NCI-H1092 (cell line): Measurements from ENCODE around the gene PPP1R2C.

Source experiments
- DNase-seq: peaks from one replicate; lab custom pipeline; 2025; lab: John Stamatoyannopoulos, UW

The PPP1R2C gene

DNA sequence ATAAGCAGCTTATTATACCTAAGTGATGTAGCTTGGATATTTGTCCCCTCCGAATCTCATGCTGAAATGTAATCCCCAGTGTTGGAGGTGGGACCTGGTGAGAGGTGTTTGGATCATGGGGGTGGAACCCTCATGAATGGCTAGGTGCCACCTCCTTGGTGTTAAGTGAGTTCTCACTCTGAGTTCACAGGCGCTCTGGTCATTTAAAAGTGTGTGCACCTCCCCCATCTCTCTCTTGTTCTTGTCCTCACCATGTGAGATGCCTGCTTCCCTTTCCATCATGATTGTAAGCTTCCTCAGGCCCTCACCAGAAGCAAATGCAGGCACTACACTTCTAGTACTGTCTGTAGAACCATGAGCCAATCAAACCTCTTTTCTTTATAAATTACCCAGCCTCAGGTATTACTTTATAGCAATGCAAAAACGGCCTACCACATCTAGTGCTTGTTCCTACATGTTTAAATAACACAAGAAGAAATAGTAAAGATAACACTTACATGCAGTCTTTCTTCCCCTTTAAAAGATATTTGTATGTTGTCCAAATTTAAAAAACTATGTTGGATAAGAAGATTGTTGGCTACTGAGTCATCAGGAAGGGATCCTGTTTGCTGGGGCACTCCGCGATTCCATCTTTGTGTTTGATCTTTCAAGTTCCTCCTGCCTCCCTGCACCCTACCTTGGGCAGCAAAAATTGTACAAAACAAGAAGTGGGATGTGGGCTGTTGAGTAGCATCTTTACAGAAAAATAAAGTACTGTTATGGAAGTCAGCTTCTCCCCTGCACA lies 29.7 kb downstream of the PPP1R2C start:
- no peak for DNase-seq

DNA sequence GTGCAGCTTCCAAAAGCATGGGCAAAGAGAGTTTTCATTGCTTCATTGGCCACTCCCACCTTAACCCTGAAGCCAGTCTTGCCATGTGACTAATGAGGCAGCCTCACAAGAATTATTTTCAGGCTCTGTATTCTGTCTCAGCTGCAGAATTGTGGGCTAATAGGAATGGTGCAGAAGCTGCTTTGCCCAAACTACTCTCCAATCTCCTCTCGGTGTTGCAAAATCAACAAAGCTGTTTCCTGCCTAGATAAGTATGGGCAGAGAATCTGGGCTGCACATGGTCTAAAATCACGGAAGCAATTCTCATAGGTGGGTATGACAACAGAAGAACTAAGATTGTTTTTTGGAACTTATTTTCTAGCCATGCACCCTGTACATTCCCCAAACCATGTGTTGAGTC lies 31.4 kb downstream of the PPP1R2C start:
- DNase-seq: no peak

DNA sequence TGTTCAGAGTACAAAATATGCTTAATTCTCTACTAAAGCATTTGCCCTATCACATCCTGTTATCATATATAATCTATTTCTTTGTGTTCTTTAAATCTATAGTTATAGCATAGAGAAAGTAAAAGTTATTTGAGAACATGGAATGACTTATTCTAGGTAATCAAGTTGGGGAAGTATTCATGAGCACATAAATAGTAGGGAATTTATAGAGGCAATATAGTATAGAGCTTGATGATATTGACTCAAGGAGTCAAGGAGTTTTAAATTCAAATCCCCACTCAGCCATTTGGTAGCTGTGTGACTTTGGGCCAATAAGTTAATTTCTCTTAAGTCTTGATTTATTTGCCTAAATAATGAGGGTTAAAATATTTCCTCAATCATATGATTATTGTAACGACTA lies 37.5 kb downstream of the PPP1R2C start:
- no peak for DNase-seq

DNA sequence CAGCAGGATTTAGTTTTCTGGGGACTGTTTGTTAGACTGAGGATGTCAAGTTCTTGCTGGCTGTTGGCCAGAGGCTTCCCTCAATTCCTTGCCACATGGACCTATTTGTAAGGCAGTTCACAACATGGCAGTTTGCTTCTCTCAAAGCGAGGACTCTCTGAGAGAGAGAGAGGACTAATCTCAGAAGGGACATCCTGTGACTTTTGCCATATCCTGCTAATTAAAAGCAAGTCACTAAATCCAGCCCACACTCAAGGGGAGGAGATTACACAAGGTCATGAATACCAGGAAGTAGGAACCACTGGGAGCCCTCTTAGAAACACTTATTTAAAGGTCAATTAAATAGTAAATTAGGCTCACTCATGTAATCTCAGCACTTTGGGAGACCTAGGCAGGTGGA lies 38.2 kb downstream of the PPP1R2C start:
- no peak for DNase-seq

DNA sequence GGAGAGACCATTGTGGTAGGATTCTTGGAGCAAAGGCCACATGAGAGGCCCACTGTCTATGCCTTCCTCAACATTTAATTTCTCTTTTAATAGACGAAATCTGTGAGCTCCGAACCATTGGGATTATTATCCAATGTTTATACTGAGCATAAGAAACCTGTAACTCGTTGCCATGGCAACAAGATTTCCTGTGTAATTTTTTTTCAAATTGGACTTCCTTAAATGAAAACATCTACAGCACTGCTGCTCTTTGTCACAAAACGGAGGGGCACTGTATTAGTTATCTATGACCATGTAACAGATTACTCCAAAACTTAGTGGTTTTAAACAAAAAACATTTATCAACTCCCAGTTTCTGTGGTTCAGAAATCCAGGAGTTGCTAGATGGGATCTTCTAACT lies 38.7 kb downstream of the PPP1R2C start:
- no peak for DNase-seq

DNA sequence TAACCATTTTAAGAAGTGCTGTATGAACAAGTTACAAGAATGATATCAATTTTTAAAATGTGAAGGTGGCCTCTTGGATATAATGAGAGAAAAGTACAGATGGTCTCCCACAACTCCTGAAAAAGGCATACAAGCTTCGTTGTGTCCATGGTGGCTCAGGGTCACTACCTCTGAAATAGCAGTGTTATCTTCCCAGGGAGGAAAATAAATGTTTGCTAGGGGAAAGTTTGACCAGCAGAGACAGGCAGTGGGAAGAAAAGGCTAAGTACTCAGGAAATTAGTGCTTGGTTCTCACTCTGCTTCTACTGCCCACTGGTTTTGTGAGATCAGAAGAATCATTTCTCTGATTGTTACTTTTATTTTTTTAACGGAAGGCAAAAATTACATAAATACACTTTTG lies 39.4 kb downstream of the PPP1R2C start:
- DNase-seq: no peak

DNA sequence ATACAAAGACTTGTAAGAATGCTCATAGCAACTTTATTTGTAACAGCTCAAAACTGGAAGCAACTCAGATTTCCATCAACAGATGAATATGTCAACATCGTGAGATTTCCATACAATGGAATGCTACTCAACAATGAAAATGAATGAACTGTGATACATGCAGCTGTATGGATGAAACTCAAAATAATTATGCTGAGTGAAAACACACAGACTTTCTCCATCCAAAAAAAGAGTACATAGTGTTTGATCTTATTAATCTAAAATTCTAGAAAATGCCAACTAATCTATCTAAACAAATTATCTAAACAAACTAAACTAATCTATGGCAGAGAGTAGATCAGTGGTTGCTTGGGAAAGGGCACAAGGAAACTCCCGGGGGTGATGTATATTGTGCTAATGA lies 42.7 kb downstream of the PPP1R2C start:
- DNase-seq: no peak

DNA sequence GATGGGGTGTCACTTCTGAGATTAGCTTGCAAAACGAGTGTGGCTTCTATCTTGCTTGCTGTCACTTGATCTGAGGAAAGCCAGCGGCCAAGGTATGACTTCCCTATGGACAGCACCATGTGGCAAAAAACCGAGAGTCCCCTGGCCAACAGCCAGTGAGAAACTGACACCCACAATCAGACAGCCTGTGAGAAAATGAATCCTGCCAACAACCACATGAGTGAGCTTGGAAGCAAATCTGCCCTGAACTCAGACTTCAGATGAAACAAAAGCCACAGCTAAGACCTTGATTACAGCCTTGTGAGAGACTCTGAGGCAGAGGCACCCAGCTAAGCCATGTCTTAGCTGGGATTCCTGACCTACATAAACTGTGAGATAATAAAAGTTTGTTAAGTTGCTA lies 45.5 kb downstream of the PPP1R2C start:
- DNase-seq: no peak
